WTC11 (cell line): ENCODE data around the gene ARF5. TPM values are rescaled to one million over a fixed set of nuclear protein-coding genes. Genes with fewer than 3 reads are reported as not detected.

ENCODE experiments used
- ATAC-seq: fragments of 200-7000 bp; cut with Tn5 transposase; 2 replicates; pipeline ENCODE4 v1.10.0; 2021; ENCODE audit warnings: mild to moderate bottlenecking, moderate library complexity
- CTCF ChIA-PET: fragments of 300-600 bp; sonication (Branson Sonifier 250); formaldehyde crosslinking; loops from one replicate; lab custom pipeline; 2021; ENCODE audit warnings: antibody characterized with exemption; lab: Charles Lee
- POLR2A ChIA-PET: fragments of 350-600 bp; sonication (Branson Sonifier 250); formaldehyde crosslinking; loops from one replicate; lab custom pipeline; 2021; ENCODE audit warnings: antibody characterized with exemption; lab: Charles Lee
- DNase-seq: peaks from one replicate; pipeline ENCODE4 v3.0.0; 2021; ENCODE audit warnings: low spot score
- H3K27ac Mint-ChIP-seq: 2 replicates; pipeline ENCODE4 v1.8.0; 2021; ENCODE audit warnings: mixed read lengths
- H3K27me3 Mint-ChIP-seq: 2 replicates; pipeline ENCODE4 v1.8.0; 2021; ENCODE audit warnings: low read depth, mild to moderate bottlenecking, moderate library complexity, mixed read lengths
- H3K36me3 Mint-ChIP-seq: 2 replicates; pipeline ENCODE4 v1.8.0; 2021; ENCODE audit warnings: mixed read lengths
- H3K4me1 Mint-ChIP-seq: 2 replicates; pipeline ENCODE4 v1.8.0; 2022; ENCODE audit warnings: mixed read lengths
- H3K4me3 Mint-ChIP-seq: 2 replicates; pipeline ENCODE4 v1.8.0; 2021; ENCODE audit warnings: mild to moderate bottlenecking, moderate library complexity, mixed read lengths
- H3K9me3 Mint-ChIP-seq: 2 replicates; pipeline ENCODE4 v1.8.0; 2021; ENCODE audit warnings: mixed read lengths
- ATF1 ChIP-seq: sonication (generic); formaldehyde crosslinking; IDR thresholded peaks from 2 replicates; pipeline ENCODE4 v1.8.1; 2023; ENCODE audit warnings: mild to moderate bottlenecking, moderate library complexity, missing genetic modification reagents
- CREB1 ChIP-seq: sonication (generic); formaldehyde crosslinking; IDR thresholded peaks from 2 replicates; pipeline ENCODE4 v1.8.0; 2023; ENCODE audit warnings: mild to moderate bottlenecking, missing genetic modification reagents
- FOXP1 ChIP-seq: sonication (generic); formaldehyde crosslinking; IDR thresholded peaks from 2 replicates; pipeline ENCODE4 v1.8.0; 2022; ENCODE audit warnings: missing genetic modification reagents, mild to moderate bottlenecking, moderate library complexity, borderline replicate concordance
- NFATC4 ChIP-seq: fragments of 250-450 bp; sonication (Bioruptor Pico); IDR thresholded peaks from 2 replicates; pipeline ENCODE4 v1.9.0; 2021; ENCODE audit warnings: mild to moderate bottlenecking
- NFYB ChIP-seq: sonication (generic); formaldehyde crosslinking; conservative IDR thresholded peaks from 2 replicates; pipeline ENCODE4 v1.8.0; 2022; ENCODE audit warnings: low read depth, missing genetic modification reagents
- RELA ChIP-seq: sonication (generic); formaldehyde crosslinking; IDR thresholded peaks from 2 replicates; pipeline ENCODE4 v1.8.1; 2022; ENCODE audit warnings: missing genetic modification reagents, mild to moderate bottlenecking, borderline replicate concordance
- SOX15 ChIP-seq: fragments of 250-450 bp; sonication (Bioruptor Pico); IDR thresholded peaks from 2 replicates; pipeline ENCODE4 v1.9.0; 2021; ENCODE audit warnings: mild to moderate bottlenecking
- TCF7 ChIP-seq: sonication (generic); formaldehyde crosslinking; IDR thresholded peaks from 2 replicates; pipeline ENCODE4 v1.8.0; 2022; ENCODE audit warnings: mild to moderate bottlenecking, low read depth, missing genetic modification reagents, moderate library complexity
- ZNF138 ChIP-seq: sonication (generic); formaldehyde crosslinking; conservative IDR thresholded peaks from 2 replicates; pipeline ENCODE4 v1.8.1; 2022; ENCODE audit warnings: mild to moderate bottlenecking, moderate library complexity, missing genetic modification reagents
- ZNF263 ChIP-seq: sonication (generic); formaldehyde crosslinking; IDR thresholded peaks from 2 replicates; pipeline ENCODE4 v1.8.1; 2022; ENCODE audit warnings: low read depth, mild to moderate bottlenecking, moderate library complexity, missing genetic modification reagents
- total RNA-seq: library from RNA; stranded (reverse); gene quantifications from 3 replicates; pipeline ENCODE4 v1.2.3, GENCODE V29; 2021
- TF ChIP-seq, protein P1 (sequence below): sonication (generic); formaldehyde crosslinking; IDR thresholded peaks from 2 replicates; pipeline ENCODE4 v1.8.0; 2022; ENCODE audit warnings: mild to moderate bottlenecking, missing genetic modification reagents
- TF ChIP-seq, protein P2 (sequence below): fragments of 250-450 bp; sonication (Bioruptor Pico); IDR thresholded peaks from 2 replicates; pipeline ENCODE4 v1.8.0; 2021; ENCODE audit warnings: mild to moderate bottlenecking
- TF ChIP-seq, protein P3 (sequence below): fragments of 250-450 bp; sonication (Bioruptor Pico); conservative IDR thresholded peaks from 2 replicates; pipeline ENCODE4 v1.9.0; 2021; ENCODE audit warnings: mild to moderate bottlenecking
- TF ChIP-seq, protein P4 (sequence below): sonication (generic); formaldehyde crosslinking; IDR thresholded peaks from 2 replicates; pipeline ENCODE4 v1.8.1; 2023; ENCODE audit warnings: mild to moderate bottlenecking, missing genetic modification reagents, borderline replicate concordance
- TF ChIP-seq, protein P5 (sequence below): fragments of 200-600 bp; IDR thresholded peaks from 2 replicates; pipeline ENCODE4 v1.8.0; 2022; ENCODE audit warnings: antibody characterized with exemption
- TF ChIP-seq, protein P6 (sequence below): sonication (generic); formaldehyde crosslinking; IDR thresholded peaks from 2 replicates; pipeline ENCODE4 v1.8.1; 2022; ENCODE audit warnings: mild to moderate bottlenecking, moderate library complexity, missing genetic modification reagents
- TF ChIP-seq, protein P7 (sequence below): fragments of 250-450 bp; sonication (Bioruptor Pico); IDR thresholded peaks from 2 replicates; pipeline ENCODE4 v1.9.0; 2021; ENCODE audit warnings: mild to moderate bottlenecking
- TF ChIP-seq, protein P8 (sequence below): sonication (generic); formaldehyde crosslinking; IDR thresholded peaks from 2 replicates; pipeline ENCODE4 v1.8.1; 2022; ENCODE audit warnings: missing genetic modification reagents, borderline replicate concordance

Gene ARF5
- total RNA-seq, 1 experiment from 2014 or later: 167 TPM

DNA sequence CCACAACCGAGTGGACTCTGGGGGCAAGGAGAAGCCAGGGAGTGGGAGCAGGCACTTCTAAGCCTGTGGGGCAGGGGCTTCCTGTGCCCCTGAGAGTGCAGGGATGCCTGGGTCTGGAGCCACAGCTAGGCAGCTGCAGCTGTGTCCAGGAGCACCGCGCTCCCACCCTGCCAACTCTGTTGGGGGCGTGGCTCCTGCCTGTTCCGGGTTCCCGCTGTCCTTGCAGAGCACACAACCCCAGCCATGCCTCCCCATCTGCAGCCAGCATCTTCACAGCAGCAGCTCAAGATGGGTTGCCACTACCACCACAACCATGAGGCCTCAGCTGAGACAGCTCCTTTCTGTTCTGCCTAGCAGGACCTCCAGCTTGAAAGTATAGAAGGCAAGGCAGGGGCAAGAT, 21.1 kb downstream of the ARF5 start (continued):
- TF ChIP-seq, protein P1, sequence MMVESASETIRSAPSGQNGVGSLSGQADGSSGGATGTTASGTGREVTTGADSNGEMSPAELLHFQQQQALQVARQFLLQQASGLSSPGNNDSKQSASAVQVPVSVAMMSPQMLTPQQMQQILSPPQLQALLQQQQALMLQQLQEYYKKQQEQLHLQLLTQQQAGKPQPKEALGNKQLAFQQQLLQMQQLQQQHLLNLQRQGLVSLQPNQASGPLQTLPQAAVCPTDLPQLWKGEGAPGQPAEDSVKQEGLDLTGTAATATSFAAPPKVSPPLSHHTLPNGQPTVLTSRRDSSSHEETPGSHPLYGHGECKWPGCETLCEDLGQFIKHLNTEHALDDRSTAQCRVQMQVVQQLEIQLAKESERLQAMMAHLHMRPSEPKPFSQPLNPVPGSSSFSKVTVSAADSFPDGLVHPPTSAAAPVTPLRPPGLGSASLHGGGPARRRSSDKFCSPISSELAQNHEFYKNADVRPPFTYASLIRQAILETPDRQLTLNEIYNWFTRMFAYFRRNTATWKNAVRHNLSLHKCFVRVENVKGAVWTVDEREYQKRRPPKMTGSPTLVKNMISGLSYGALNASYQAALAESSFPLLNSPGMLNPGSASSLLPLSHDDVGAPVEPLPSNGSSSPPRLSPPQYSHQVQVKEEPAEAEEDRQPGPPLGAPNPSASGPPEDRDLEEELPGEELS (CRISPR knock-in tag): no peak
- TF ChIP-seq, protein P2, sequence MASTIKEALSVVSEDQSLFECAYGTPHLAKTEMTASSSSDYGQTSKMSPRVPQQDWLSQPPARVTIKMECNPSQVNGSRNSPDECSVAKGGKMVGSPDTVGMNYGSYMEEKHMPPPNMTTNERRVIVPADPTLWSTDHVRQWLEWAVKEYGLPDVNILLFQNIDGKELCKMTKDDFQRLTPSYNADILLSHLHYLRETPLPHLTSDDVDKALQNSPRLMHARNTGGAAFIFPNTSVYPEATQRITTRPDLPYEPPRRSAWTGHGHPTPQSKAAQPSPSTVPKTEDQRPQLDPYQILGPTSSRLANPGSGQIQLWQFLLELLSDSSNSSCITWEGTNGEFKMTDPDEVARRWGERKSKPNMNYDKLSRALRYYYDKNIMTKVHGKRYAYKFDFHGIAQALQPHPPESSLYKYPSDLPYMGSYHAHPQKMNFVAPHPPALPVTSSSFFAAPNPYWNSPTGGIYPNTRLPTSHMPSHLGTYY (CRISPR knock-in tag): no peak
- TF ChIP-seq, protein P3, sequence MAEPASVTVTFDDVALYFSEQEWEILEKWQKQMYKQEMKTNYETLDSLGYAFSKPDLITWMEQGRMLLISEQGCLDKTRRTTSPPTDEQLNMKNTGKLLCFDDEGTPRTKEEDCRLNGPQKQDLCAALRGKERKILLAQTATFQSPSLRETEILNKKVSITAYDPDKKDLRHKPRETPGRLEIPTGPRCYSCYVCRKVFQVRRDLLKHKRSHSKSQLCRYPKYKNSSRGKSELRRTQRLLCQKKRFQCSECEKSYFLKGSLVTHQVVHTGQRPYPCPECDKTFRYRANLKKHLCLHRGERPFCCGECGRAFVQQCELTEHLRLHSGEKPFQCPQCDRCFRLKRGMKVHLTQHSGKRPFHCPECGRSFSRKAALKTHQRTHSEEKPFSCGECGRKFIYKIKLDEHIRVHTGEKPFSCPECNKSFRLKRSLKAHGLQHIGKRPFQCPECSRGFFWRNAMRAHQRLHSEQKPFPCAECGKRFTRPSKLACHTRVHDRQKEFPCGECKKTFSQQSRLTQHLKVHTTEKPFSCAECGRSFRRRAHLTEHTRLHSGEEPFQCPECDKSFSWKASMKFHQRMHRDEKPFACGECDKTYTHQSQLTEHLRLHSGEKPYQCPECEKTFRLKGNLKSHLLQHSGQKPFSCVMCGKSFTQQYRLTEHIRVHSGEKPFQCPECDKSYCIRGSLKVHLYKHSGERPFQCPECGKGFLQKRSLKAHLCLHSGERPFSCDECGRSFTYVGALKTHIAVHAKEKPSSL: no peak
- TF ChIP-seq, protein P4, sequence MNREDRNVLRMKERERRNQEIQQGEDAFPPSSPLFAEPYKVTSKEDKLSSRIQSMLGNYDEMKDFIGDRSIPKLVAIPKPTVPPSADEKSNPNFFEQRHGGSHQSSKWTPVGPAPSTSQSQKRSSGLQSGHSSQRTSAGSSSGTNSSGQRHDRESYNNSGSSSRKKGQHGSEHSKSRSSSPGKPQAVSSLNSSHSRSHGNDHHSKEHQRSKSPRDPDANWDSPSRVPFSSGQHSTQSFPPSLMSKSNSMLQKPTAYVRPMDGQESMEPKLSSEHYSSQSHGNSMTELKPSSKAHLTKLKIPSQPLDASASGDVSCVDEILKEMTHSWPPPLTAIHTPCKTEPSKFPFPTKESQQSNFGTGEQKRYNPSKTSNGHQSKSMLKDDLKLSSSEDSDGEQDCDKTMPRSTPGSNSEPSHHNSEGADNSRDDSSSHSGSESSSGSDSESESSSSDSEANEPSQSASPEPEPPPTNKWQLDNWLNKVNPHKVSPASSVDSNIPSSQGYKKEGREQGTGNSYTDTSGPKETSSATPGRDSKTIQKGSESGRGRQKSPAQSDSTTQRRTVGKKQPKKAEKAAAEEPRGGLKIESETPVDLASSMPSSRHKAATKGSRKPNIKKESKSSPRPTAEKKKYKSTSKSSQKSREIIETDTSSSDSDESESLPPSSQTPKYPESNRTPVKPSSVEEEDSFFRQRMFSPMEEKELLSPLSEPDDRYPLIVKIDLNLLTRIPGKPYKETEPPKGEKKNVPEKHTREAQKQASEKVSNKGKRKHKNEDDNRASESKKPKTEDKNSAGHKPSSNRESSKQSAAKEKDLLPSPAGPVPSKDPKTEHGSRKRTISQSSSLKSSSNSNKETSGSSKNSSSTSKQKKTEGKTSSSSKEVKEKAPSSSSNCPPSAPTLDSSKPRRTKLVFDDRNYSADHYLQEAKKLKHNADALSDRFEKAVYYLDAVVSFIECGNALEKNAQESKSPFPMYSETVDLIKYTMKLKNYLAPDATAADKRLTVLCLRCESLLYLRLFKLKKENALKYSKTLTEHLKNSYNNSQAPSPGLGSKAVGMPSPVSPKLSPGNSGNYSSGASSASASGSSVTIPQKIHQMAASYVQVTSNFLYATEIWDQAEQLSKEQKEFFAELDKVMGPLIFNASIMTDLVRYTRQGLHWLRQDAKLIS (CRISPR knock-in tag): no peak
- TF ChIP-seq, protein P5, sequence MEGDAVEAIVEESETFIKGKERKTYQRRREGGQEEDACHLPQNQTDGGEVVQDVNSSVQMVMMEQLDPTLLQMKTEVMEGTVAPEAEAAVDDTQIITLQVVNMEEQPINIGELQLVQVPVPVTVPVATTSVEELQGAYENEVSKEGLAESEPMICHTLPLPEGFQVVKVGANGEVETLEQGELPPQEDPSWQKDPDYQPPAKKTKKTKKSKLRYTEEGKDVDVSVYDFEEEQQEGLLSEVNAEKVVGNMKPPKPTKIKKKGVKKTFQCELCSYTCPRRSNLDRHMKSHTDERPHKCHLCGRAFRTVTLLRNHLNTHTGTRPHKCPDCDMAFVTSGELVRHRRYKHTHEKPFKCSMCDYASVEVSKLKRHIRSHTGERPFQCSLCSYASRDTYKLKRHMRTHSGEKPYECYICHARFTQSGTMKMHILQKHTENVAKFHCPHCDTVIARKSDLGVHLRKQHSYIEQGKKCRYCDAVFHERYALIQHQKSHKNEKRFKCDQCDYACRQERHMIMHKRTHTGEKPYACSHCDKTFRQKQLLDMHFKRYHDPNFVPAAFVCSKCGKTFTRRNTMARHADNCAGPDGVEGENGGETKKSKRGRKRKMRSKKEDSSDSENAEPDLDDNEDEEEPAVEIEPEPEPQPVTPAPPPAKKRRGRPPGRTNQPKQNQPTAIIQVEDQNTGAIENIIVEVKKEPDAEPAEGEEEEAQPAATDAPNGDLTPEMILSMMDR: no peak
- TF ChIP-seq ATF1 (CRISPR knock-in tag) (no peak), CREB1 (CRISPR knock-in tag) (no peak), TCF7 (CRISPR knock-in tag) (no peak), ZNF138 (CRISPR knock-in tag) (no peak), RELA (CRISPR knock-in tag) (no peak), NFYB (CRISPR knock-in tag) (no peak), ZNF263 (CRISPR knock-in tag) (no peak)
- TF ChIP-seq, protein P6, sequence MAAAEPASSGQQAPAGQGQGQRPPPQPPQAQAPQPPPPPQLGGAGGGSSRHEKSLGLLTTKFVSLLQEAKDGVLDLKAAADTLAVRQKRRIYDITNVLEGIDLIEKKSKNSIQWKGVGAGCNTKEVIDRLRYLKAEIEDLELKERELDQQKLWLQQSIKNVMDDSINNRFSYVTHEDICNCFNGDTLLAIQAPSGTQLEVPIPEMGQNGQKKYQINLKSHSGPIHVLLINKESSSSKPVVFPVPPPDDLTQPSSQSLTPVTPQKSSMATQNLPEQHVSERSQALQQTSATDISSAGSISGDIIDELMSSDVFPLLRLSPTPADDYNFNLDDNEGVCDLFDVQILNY: no peak

DNA sequence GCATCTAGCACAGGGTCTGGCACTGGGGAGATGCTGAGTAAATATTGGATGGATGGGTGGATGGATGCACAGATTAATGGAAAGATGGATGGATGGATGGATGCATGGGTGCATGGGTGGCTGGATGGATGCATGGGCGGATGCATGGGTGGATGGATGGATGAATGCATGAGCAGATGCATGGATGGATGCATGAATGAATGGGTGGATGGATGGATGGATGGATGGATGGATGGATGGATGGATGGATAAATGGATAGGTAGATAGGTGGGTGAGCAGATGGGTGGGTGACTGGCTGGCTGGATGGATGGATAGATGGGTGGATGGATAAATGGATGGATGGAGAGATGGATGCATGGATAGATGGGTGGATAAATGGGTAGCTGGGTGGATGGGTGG, 24.1 kb downstream of the ARF5 start:
- Mint-ChIP-seq H3K4me3 (no peak overlapping the region), H3K27ac (no peak overlapping the region), H3K4me1 (no peaks in the 10 kb centered on the region), H3K9me3 (peaks cover 23% of the 10 kb centered on the region), H3K36me3 (no peaks in the 10 kb centered on the region), H3K27me3 (peaks cover 61% of the 10 kb centered on the region)
- ChIA-PET CTCF (no interaction called here), POLR2A (no interaction called here)
- ATAC-seq (no peak), DNase-seq (no peak)
- TF ChIP-seq, protein P7, sequence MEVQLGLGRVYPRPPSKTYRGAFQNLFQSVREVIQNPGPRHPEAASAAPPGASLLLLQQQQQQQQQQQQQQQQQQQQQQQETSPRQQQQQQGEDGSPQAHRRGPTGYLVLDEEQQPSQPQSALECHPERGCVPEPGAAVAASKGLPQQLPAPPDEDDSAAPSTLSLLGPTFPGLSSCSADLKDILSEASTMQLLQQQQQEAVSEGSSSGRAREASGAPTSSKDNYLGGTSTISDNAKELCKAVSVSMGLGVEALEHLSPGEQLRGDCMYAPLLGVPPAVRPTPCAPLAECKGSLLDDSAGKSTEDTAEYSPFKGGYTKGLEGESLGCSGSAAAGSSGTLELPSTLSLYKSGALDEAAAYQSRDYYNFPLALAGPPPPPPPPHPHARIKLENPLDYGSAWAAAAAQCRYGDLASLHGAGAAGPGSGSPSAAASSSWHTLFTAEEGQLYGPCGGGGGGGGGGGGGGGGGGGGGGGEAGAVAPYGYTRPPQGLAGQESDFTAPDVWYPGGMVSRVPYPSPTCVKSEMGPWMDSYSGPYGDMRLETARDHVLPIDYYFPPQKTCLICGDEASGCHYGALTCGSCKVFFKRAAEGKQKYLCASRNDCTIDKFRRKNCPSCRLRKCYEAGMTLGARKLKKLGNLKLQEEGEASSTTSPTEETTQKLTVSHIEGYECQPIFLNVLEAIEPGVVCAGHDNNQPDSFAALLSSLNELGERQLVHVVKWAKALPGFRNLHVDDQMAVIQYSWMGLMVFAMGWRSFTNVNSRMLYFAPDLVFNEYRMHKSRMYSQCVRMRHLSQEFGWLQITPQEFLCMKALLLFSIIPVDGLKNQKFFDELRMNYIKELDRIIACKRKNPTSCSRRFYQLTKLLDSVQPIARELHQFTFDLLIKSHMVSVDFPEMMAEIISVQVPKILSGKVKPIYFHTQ (CRISPR knock-in tag): no peak
- TF ChIP-seq, protein P8, sequence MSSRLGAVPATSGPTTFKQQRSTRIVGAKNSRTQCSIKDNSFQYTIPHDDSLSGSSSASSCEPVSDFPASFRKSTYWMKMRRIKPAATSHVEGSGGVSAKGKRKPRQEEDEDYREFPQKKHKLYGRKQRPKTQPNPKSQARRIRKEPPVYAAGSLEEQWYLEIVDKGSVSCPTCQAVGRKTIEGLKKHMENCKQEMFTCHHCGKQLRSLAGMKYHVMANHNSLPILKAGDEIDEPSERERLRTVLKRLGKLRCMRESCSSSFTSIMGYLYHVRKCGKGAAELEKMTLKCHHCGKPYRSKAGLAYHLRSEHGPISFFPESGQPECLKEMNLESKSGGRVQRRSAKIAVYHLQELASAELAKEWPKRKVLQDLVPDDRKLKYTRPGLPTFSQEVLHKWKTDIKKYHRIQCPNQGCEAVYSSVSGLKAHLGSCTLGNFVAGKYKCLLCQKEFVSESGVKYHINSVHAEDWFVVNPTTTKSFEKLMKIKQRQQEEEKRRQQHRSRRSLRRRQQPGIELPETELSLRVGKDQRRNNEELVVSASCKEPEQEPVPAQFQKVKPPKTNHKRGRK: no peak
- no peak for TF ChIP-seq NFATC4 (CRISPR knock-in tag)
- TF ChIP-seq FOXP1 (CRISPR knock-in tag): no peak
- TF ChIP-seq SOX15: no peak
